Hepatic stellate cell (primary cell): Measurements from ENCODE around the gene ZBTB20.
"Not testable (repeated sequence)": the region's sequence is repeated elsewhere in the genome, so short reads cannot be mapped to it uniquely, and the experiment has no call there.

ENCODE experiments used
- DNase-seq: peaks from one replicate; pipeline ENCODE4 v3.0.0; 2011; ENCODE audit warnings: low spot score

ZBTB20 gene

DNA sequence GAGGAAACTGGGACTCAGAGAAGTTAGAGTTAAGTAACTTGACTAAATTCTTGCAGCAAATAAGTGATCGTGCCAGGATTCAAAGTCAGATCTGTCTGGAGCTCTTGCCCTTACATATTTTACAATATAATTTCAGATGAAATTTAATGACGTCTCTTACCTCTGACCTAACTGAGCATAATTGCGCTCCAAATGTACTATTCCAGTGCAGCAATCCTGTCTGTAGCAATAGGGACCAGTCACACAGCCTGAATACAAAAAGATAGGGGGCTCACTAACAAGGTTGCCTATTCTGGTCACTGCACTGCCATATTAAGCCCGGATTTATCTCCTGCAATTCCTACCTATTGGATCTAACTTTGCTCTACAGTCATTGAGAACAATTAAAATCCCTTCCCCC lies 316.4 kb downstream of the ZBTB20 start:
- DNase-seq, result no peak

DNA sequence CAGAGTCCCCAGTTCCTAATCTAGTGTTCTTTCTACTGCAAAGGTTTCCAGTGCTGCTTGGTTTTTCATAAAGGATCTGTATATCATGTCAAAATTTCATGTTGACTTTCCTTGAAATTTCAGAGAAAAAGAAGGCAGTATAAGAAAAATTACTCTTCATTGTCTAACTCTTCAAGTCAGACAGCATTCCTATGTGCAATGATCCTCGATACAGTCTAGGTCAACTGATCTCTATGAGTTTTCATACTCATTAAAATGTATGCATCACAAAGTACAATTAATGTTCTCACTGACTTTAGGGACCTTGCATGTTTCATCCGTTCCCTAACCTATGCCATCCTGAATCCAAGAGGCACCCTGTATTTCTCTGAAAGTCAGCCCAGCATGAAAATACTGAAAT lies 317.3 kb downstream of the ZBTB20 start:
- no peak for DNase-seq

DNA sequence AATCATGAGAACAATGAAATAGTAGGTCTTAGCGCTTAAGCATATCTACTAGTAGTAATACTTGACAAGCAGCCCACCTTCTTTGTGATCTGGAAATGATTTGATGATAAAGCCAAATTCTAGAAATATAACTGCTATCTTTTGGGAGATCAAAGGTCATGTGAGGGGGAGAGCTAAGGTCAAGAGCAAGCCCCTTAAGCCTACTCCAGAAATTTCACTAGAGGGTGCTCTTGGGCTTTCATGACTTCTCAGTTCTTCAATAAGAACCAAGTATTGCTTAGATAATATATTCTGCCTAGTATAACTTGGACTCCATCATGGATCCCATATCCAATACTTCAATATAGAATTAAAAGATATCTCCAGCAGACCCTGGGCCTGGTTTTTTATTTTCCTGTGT lies 319.6 kb downstream of the ZBTB20 start:
- DNase-seq, result peak; percentile 4

DNA sequence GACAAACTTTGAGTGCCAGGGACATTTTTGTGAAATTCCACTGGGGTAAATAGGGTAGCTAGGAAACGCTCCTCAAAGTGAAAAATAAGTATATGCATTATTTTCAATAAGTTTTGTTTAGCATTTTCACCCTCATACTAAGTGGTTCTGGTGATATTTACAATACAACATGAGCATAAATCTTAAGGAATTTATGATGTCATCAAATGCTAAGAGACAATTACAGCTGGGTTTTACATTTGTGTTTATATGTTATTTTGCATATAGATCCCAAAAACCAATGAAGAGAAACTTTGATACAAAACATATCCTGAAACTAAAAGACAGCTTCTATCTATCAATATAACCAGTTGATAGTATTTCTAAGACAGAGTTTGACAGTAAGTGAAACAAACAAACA lies 323.1 kb downstream of the ZBTB20 start:
- DNase-seq, result no peak

DNA sequence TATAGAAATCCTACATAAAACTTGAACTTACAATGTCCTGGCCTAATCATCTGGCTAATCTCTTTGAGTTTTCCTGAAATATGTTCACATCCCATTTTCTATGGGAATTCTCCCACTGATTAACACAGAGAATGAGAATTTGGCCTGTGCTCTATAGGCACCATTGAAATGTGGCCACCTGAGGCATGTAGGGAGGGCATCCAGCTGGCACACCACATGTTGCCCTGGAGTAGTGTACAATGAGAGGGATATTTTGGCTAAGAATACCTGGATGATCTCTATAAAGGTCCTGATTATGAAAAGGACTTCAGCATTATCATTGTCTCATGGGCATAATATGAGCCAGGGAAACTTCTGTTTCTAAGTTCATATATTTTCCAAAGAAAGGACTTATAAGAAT lies 324.0 kb downstream of the ZBTB20 start:
- DNase-seq, result no peak

DNA sequence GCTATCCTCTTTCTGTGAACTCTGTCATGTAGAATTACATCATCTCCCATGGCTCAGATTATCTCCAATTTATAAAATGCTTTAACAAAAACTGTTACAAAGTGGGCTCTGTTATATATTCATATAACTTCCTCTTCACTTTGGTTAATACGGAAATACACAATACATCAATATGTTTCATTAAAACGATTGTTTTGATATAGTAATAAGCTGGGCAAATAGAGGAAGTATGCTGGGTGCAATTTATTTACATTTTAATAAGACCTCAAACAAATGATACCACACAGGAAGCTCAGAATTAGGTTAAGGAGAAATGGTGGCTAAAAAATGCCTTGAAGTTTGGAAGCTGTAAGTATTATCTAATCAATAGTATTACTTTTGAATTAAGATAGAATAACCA lies 331.0 kb downstream of the ZBTB20 start:
- no peak for DNase-seq

DNA sequence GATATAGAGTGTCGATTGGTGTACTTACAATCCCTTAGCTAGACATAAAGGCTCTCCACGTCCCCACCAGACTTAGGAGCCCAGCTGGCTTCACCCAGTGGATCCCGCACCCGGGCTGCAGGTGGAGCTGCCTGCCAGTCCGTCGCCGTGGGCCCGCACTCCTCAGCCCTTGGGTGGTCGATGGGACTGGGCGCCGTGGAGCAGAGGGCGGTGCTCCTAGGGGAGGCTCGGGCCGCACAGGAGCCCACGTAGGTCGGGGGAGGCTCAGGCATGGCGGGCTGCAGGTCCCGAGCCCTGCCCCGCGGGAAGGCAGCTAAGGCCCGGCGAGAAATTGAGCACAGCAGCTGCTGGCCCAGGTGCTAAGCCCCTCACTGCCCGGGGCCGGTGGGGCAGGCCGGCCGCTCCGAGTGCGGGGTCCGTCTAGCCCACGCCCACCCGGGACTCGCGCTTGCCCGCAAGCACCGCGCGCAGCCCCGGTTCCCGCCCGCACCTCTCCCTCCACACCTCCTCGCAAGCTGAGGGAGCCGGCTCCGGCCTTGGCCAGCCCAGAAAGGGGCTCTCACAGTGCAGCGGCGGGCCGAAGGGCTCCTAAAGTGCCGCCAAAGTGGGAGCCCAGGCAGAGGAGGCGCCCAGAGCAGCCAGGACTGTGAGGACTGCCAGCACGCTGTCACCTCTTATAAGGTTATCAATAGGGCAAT lies 334.4 kb downstream of the ZBTB20 start:
- DNase-seq, result not testable (repeated sequence)

DNA sequence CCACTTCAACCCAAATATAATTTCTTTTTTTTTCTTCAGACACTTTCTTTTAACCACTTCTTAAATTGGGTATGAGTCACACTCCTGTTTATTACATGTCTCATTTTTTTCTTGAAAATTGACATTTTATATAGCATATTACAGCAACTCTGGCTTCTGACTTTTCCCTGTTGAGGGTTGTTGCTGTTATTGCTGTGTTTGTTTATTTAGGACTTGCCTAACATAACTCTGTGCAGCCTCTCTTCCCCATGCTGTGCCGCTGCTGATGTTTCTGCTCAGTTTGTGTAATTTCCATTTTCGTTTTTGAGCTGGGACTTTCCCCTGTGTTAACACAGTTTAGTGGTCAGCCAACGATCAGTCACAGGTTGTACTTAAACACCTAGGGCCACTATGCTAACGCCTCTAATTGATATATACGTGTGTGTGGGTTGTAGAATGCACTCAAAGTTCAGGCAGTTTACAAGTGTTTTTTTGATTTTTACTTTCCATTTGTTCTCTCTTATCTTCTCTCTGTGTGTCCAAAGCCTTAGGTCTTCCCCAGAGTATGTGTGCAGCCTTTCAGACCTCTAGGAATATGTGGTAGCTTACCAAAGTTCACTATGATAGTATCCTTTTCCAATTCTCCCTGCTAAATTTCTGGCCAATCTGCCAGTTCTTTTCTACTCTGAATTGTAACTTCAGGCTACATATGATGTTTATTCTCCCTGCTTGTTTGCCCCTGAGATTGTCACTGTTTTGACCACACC lies 337.2 kb downstream of the ZBTB20 start:
- DNase-seq, result no peak

DNA sequence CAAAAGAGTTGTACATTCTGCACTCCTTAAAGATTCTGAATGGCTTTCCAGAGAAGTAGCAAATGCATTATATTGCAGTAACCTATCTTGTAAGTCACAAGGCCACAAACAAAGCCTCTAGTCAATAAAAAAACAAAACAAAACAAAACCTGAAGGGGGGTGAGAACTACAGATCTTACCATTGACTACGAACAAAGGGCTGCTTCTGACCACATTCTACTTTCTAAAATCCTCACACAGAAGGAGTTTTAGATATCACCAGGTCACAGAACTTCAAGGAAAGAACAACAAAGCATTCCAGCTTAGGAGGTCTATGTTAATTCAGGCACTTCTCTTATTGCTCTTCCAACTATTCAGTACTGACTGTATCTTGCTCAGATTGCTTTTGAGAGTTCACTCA lies 343.0 kb downstream of the ZBTB20 start:
- DNase-seq, result no peak

DNA sequence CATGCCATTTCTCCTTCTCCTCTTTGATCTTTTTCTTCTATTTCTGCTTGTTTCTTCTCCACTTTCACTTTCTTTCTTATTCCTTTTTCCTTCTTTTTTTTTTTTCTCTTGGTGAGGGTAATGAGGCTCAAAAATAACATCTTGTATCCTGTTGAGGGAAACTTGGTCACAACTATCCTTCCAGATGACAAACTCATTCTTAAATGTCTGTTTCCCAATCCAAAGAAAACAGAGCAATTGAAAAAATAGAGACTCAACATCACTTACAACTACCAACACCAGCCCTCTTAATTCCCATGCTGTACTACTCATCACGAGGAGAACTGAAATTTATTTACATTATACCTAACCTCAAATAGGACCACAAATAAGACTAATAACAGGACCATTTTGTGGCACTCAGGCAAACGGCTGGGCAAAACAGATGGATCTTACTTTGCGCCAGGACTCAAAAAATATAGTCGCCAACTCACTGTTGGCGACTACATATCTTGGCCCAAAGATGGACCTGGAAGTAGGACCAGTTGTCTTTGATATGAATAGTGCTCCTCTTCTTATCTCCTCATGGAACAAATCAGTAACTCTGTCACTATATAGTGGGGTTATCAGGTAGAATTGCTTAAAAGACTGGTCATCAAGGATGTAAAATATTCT lies 343.9 kb downstream of the ZBTB20 start:
- DNase-seq, result peak; percentile 2

DNA sequence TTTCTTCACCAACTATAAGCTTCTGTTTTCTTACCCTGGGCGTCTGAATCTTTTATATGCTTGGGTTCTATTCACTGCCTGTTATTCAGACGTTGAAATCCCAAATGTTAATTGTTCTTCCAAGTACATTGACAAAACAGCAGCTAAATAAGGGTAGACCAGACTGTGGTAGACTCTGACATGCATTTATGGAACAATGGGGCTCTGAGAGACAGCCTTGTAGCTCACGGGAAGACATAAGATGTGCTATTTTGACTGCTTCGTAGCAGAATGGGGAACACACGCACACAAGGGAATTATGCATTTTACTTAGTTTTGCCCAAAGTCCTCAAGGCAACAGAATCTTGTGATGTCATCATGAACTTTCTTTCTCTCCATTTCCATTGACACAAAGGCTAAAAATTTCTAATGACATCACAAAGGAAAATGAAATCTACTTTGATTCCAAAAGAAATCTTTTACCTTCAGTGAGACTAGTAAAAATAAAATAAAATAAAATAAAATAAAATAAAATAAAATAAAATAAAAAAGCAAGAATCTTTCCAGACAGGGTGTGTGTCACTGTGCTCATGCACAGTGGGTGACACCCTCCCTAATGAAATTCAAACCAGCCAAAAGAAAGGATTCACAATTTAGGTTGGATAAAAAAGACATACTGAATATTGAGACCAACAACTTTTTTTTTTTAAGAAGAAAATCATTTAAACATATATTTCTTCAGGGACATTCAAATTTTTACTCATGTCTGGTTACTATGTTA lies 346.6 kb downstream of the ZBTB20 start:
- no peak for DNase-seq

DNA sequence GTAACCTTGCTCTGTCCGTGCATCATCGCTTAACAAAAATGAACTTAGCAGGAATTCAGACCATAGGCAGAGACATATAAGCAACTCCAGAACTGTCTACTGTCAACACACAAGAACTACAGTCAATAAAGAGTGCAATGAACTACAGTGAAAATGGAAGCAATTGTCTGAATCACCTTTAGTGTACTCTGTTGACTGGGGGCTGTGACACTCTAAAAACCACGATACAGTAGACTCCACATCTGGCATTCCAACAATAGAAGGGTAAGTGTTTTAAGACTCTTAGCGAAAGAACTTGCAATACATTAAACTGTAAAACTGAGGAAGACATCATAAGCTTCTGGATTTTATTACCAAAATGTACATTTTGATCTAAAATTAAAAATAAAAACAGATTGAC lies 347.3 kb downstream of the ZBTB20 start:
- no peak for DNase-seq

DNA sequence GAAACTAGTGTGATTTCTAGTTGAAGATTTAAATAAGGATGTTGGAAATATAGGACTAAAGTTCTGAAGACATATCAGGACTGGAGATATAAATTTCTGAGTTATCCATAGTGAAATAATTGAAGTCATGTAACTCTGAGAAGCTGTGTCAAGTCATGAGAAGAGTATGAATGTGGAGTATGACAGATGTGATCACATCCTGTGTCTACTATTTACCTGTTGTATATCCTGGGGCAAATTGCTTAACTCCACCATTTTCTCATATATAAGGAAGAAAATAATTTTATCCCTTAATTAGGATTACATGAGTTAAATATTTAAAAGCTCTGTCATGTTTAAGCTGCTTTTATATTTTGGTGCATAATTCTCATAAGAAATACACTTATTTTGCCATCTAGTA lies 350.3 kb downstream of the ZBTB20 start:
- no peak for DNase-seq

DNA sequence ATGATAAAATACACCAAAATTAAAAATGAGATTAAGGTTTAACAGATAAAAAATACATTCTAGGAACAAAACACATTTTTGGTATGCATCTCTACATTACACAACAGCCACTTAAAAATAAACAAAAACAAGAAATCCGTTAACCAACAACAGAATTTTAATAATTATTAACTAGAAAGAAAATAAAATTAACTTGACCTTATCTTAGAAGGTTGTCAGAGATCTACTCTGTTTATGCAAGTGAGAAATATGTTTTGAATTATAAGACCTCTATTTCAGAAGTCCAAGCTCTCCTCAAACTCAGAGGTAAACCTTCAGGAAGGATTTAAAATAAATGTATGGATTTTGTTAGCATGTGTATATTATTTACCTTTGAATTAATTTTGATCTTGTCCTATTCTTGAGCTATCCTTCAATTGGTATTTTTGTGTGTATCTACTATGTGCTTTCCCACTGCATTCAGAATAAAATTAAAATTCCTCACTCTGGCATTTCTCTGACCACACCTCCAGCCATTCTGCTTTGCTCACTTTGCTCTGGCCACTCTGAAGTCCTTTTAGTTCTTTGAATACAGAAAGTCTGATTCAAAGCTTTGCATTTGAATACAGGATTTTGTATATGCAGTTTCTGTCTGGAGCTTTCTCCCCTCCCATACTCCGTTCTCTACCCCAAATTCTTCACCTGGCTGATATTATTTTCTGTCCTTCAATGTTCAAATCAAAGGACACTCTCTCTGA lies 352.0 kb downstream of the ZBTB20 start:
- no peak for DNase-seq

DNA sequence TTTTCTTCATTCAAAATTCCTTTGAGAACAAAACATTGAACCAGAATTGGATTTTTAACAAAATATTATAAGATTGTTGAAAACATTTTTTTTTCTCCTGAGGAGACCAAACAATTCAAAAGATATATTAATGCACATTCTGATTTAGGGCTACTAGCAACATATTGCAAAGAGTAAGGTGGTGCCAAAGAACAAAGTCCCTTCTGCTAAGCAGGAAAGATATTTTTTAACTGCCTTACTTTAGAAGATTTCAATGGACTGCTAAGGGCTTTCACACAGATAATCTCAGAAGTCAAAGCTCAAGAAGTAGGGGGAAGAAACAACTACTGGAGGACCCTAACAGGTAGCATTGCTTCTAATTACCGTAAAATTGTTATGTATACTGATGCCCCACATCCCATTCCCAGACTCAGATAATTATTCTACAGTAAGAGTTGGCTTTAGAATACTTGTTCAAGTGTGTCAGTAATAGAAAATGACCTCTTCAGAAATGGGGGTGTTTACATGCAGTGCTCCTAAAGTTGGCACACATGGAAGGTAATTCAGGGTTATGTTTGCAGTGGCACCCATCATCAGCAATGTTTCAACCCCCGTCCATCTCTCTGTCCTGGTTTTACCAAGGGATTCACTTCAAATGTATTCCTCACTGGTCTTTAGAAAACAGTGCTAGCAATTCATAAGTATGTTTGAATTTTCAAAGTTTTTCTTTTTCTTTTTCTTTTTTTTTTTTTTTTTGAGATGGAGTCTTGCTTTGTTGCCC lies 354.7 kb downstream of the ZBTB20 start:
- no peak for DNase-seq

DNA sequence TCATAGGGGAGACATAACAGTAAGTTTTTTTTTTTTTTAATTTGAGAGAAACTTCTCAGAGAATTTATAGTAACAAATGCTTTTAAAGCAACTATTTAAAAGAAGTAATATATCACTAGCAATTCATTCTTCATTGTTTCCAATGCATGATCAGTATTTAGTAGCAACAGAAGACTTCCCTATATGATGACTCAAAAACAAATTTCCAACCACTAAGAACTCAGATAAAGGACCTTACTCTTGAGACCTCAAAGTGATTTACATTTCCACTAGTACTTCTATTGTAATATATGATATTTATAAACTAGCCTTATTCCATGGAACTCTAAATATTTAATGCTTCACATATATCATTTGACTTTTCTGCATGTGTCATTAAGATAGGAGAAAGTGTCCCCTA lies 356.3 kb downstream of the ZBTB20 start:
- no peak for DNase-seq

DNA sequence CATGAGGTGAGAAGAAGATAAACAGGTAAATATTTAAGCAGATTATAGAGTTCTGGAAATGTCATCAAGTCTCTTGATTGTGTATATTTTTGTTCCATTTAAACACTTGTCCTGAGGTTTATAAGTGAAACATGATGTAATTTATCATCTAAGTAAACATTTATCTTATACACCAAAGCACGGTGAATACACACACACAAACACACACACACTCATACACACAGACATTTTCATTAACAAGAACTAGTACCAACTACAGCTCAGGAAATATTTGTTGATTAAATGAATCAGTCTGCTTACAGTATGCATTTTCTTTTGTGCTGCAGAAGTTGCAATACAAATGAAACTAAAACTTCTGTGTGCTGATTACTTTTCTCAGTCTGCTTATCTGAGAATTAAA lies 357.3 kb downstream of the ZBTB20 start:
- DNase-seq, result no peak

DNA sequence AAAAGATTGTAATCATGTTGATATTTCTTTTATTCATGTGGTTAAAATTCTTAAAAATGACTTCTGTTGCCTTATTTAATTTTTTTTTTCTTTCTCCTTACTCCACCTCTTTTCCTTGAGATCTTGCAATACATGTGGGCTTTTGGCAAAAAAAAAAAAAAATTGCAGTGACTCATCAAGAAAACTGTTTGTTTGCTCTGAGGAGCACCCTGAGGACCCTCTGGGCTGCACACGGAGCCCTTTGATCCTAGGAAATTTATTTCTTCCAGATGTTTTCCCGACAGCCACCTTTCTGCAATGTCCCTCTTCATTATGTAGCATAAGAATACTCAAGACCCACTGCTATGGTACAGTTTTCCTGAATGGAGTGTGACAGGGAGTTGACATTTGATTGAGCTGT lies 371.7 kb downstream of the ZBTB20 start:
- no peak for DNase-seq

DNA sequence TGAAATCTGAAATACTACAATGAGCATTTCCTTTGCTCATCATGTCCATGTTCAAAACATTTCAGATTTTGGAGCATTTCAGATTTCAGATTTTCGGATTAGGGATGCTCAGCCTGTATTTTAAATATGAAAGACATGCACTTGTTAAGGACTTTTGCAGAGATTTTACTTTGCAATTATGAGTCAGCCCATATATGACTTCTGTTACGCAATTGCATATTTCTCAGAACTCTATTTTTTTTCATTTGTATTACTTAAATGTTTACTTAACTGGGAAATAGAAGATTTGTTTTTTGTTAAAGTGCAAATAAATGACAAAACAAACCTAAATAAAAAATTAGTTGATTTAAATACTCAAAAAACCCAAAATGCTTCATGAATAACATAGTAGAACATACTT lies 376.2 kb downstream of the ZBTB20 start:
- no peak for DNase-seq

DNA sequence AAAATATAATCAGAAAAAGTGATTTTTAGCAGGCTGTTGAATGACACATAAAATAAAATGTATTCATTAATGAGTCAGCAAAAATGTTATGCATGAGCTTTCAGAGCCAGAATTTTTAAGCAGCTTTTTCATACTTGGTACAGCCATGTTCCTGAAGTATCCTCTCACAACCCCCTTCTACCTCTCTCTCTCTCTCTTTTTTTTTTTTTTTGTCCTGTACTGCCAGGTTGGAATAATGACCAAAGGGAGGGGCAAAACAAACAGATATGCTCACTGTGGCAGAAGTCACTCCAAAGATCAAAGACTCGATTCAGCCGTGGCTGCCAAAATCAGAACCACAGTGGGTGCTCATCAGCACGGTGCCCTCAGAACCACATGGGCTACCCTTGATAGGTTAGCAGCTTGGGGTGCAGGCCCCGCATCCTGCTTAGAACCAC lies 383.0 kb downstream of the ZBTB20 start:
- no peak for DNase-seq

DNA sequence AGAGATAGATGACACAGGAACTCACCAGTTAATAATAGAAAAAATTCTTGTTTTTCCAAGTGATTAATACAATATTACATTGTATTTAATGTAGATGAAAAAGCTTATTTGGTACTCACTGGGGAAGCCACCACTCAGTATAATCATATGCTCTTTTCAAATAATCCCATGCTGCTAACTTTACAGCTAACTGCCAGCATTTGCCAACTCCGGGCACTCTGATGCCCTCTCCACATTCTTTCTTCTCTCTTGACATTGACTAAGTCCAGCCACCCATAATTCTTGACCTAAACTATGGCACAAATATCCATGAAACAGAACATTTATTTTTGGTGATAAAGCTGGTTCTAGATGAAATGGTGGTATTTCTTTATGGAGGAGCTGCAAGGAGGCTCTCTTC lies 384.9 kb downstream of the ZBTB20 start:
- DNase-seq, result no peak
